ENCODE results near the gene CALHM2. TPM values are rescaled to one million over a fixed set of nuclear protein-coding genes. Genes with fewer than 3 reads are reported as not detected.
A peak's percentile ranks its signal among the peaks of the same experiment; 100 is the strongest.

The CALHM2 gene
- total and polyA plus RNA-seq, 4 donors = 11.7 to 43.2 (median 25.0) TPM

GRCh38 chr10:103492655-103493261 is 40.6 kb upstream of the CALHM2 start:
- H3K27ac ChIP-seq (ENCODE audit: low read depth in 1 of 2, low read length in 1 of 2) = no peak overlapping the region
- H3K36me3 ChIP-seq (ENCODE audit: control insufficient read depth in 4 of 4, insufficient read depth in 4 of 4, low read length in 4 of 4) = no peaks in the 10 kb centered on the region
- TF ChIP-seq, protein P1, sequence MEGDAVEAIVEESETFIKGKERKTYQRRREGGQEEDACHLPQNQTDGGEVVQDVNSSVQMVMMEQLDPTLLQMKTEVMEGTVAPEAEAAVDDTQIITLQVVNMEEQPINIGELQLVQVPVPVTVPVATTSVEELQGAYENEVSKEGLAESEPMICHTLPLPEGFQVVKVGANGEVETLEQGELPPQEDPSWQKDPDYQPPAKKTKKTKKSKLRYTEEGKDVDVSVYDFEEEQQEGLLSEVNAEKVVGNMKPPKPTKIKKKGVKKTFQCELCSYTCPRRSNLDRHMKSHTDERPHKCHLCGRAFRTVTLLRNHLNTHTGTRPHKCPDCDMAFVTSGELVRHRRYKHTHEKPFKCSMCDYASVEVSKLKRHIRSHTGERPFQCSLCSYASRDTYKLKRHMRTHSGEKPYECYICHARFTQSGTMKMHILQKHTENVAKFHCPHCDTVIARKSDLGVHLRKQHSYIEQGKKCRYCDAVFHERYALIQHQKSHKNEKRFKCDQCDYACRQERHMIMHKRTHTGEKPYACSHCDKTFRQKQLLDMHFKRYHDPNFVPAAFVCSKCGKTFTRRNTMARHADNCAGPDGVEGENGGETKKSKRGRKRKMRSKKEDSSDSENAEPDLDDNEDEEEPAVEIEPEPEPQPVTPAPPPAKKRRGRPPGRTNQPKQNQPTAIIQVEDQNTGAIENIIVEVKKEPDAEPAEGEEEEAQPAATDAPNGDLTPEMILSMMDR (IDR thresholded peaks at IDR 0.05; ENCODE audit: control extremely low read depth, extremely low read depth) = no peak
- WGBS, 2 donors = 66 to 77% methylated on average over 5 of the region's 5 CpGs
- H3K4me1 ChIP-seq (ENCODE audit: control insufficient read depth in 5 of 5, insufficient read depth in 5 of 5, low read length in 5 of 5) = peaks cover 0 to 12% (median 0%) of the 10 kb centered on the region in 5 donors
- no peak overlapping the region for H3K9ac ChIP-seq (ENCODE audit: insufficient read depth in 1 of 2, low read length in 2 of 2)
- H3K27me3 ChIP-seq (ENCODE audit: control insufficient read depth in 3 of 3, insufficient read depth in 3 of 3, low read length in 2 of 3) = peaks cover 3 to 36% (median 34%) of the 10 kb centered on the region in 3 donors
- DNase-seq = no peak
- no peak overlapping the region for H3K4me3 ChIP-seq
- H3K9me3 ChIP-seq (ENCODE audit: control insufficient read depth in 4 of 4, insufficient read depth in 3 of 4, low read length in 3 of 4) = no peaks in the 10 kb centered on the region
- no peak for ATAC-seq (ENCODE audit: insufficient read depth, low FRiP score)

DNA sequence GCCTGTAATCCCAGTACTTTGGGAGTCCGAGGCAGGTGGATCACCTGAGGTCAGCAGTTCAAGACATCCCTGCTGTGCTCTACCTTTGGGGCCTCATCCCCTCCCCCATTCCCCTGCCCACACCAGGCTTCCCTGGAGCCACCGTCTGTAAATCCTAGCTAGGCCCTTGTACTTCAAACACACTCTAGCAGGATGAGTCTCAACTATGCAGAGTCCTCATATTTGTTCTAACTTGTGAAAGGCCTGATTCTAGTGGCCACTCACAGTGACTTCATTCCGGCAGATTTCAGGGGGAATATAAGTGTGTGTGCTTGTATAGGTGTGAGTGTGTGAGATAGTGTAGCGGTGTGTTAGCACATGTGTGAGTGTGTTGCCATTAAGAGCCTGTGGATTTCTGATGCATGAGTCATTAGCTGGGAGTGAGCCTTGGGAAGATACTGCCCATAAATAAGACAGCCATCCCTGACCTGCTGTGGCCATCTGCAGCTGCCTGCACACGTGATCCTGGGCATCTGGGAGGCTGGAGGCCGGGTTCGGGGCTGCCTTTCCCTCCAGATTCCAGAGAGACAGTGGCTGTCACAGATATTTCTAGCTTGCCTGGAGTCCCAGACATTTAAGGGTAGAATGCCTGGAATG is 39.7 kb upstream of the CALHM2 start:
- Histone ChIP-seq H3K9ac (ENCODE audit: insufficient read depth in 1 of 2, low read length in 2 of 2) (no peak overlapping the region), H3K27me3 (ENCODE audit: control insufficient read depth in 3 of 3, insufficient read depth in 3 of 3, low read length in 2 of 3) (peaks cover 3 to 28% (median 27%) of the 10 kb centered on the region in 3 donors), H3K27ac (ENCODE audit: low read depth in 1 of 2, low read length in 1 of 2) (no peak overlapping the region), H3K4me3 (no peak overlapping the region), H3K9me3 (ENCODE audit: control insufficient read depth in 4 of 4, insufficient read depth in 3 of 4, low read length in 3 of 4) (no peaks in the 10 kb centered on the region), H3K4me1 (ENCODE audit: control insufficient read depth in 5 of 5, insufficient read depth in 5 of 5, low read length in 5 of 5) (peaks cover 0 to 12% (median 0%) of the 10 kb centered on the region in 5 donors), H3K36me3 (ENCODE audit: control insufficient read depth in 4 of 4, insufficient read depth in 4 of 4, low read length in 4 of 4) (no peaks in the 10 kb centered on the region)
- no peak for ATAC-seq (ENCODE audit: insufficient read depth, low FRiP score)
- WGBS, 2 donors = 62 to 82% methylated on average over 7 of the region's 7 CpGs
- TF ChIP-seq, protein P1 (IDR thresholded peaks at IDR 0.05; ENCODE audit: control extremely low read depth, extremely low read depth) = no peak
- peak in 1 of 3 donors; percentile 37 for DNase-seq

- H3K27me3 ChIP-seq (ENCODE audit: control insufficient read depth in 3 of 3, insufficient read depth in 3 of 3, low read length in 2 of 3) = peaks cover 3 to 24% (median 21%) of the 10 kb centered on the region in 3 donors
- TF ChIP-seq, protein P1 (IDR thresholded peaks at IDR 0.05; ENCODE audit: control extremely low read depth, extremely low read depth) = no peak
- no peak overlapping the region for H3K9ac ChIP-seq (ENCODE audit: insufficient read depth in 1 of 2, low read length in 2 of 2)
- no peak overlapping the region for H3K4me3 ChIP-seq
- H3K27ac ChIP-seq (ENCODE audit: low read depth in 1 of 2, low read length in 1 of 2) = no peak overlapping the region
- 100% methylated on average over 1 of the region's 1 CpG for WGBS, 2 donors
- H3K9me3 ChIP-seq (ENCODE audit: control insufficient read depth in 4 of 4, insufficient read depth in 3 of 4, low read length in 3 of 4) = no peaks in the 10 kb centered on the region
- ATAC-seq (ENCODE audit: insufficient read depth, low FRiP score) = no peak
- peaks cover 0 to 12% (median 0%) of the 10 kb centered on the region in 5 donors for H3K4me1 ChIP-seq (ENCODE audit: control insufficient read depth in 5 of 5, insufficient read depth in 5 of 5, low read length in 5 of 5)
- no peak for DNase-seq
- H3K36me3 ChIP-seq (ENCODE audit: control insufficient read depth in 4 of 4, insufficient read depth in 4 of 4, low read length in 4 of 4) = no peaks in the 10 kb centered on the region
These were observed 38.8 kb upstream of the CALHM2 start for GRCh38 chr10:103490986-103491314.
